Neural crest cell (in vitro differentiated cells): ENCODE data around the gene CREM. TPM values are rescaled to one million over a fixed set of nuclear protein-coding genes. Genes with fewer than 3 reads are reported as not detected.

ENCODE experiments used
- DNase-seq: peaks from one replicate; pipeline ENCODE4 v3.0.0; 2021; ENCODE audit warnings: low read depth, mixed read lengths, low spot score
- H3K27ac Mint-ChIP-seq: one replicate; pipeline ENCODE4 v1.8.0; 2021; ENCODE audit warnings: mild to moderate bottlenecking, mixed read lengths; ENCODE audit not compliant: unreplicated experiment
- H3K27me3 Mint-ChIP-seq: 2 replicates; pipeline ENCODE4 v1.8.0; 2021; ENCODE audit warnings: low read depth, mild to moderate bottlenecking, mixed read lengths
- H3K36me3 Mint-ChIP-seq: 2 replicates; pipeline ENCODE4 v1.8.0; 2021; ENCODE audit warnings: low read depth, mild to moderate bottlenecking, mixed read lengths
- H3K4me1 Mint-ChIP-seq: 2 replicates; pipeline ENCODE4 v1.8.0; 2021; ENCODE audit warnings: mixed read lengths
- H3K4me3 Mint-ChIP-seq: one replicate; pipeline ENCODE4 v1.8.0; 2021; ENCODE audit warnings: mild to moderate bottlenecking, mixed read lengths
- H3K9me3 Mint-ChIP-seq: 2 replicates; pipeline ENCODE4 v1.8.0; 2021; ENCODE audit warnings: mixed read lengths
- total RNA-seq: library from RNA; stranded (reverse); gene quantifications from 2 replicates; pipeline ENCODE4 v1.2.1, GENCODE V29; 2021
- TF ChIP-seq, protein P1 (sequence below): fragments of 200-600 bp; sonication (generic); conservative IDR thresholded peaks from 2 replicates; pipeline ENCODE4 v1.5.0; 2021; ENCODE audit warnings: antibody characterized with exemption, mild to moderate bottlenecking

CREM gene
- total RNA-seq, 1 donor from 2014 or later: 29.6 TPM

DNA sequence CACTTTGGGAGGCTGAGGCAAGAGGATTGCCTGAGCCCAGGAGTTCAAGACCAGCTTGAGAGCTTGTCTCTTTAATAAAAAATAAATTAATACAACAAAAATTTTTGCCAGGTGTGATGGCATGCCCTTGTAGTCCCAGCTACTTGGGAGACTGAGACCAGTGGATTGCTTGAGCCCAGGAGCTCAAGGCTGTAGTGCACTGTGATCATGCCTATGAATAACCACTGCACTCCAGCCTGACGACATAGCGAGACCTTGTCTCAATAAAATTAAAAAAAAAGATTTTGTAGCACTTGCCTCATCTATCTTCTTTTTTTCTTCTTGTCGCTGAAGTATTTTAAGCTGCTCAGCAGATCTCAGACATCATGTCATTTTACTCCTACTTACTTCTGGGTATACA is 26.3 kb downstream of the CREM start:
- Mint-ChIP-seq H3K27ac (no peak overlapping the region), H3K36me3 (peaks cover 4% of the 10 kb centered on the region), H3K4me1 (peaks cover 31% of the 10 kb centered on the region), H3K4me3 (no peak overlapping the region), H3K27me3 (no peaks in the 10 kb centered on the region), H3K9me3 (no peaks in the 10 kb centered on the region)
- no peak for DNase-seq
- TF ChIP-seq, protein P1, sequence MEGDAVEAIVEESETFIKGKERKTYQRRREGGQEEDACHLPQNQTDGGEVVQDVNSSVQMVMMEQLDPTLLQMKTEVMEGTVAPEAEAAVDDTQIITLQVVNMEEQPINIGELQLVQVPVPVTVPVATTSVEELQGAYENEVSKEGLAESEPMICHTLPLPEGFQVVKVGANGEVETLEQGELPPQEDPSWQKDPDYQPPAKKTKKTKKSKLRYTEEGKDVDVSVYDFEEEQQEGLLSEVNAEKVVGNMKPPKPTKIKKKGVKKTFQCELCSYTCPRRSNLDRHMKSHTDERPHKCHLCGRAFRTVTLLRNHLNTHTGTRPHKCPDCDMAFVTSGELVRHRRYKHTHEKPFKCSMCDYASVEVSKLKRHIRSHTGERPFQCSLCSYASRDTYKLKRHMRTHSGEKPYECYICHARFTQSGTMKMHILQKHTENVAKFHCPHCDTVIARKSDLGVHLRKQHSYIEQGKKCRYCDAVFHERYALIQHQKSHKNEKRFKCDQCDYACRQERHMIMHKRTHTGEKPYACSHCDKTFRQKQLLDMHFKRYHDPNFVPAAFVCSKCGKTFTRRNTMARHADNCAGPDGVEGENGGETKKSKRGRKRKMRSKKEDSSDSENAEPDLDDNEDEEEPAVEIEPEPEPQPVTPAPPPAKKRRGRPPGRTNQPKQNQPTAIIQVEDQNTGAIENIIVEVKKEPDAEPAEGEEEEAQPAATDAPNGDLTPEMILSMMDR: no peak

GRCh38 chr10:35153716-35154115 is 27.1 kb downstream of the CREM start:
- Mint-ChIP-seq H3K9me3 (no peaks in the 10 kb centered on the region), H3K4me3 (no peak overlapping the region), H3K36me3 (peaks cover 9% of the 10 kb centered on the region), H3K27me3 (no peaks in the 10 kb centered on the region), H3K27ac (no peak overlapping the region), H3K4me1 (peaks cover 31% of the 10 kb centered on the region)
- TF ChIP-seq, protein P1: no peak
- DNase-seq: no peak

GRCh38 chr10:35160743-35161142 is 34.1 kb downstream of the CREM start:
- Mint-ChIP-seq H3K27ac (no peak overlapping the region), H3K4me1 (no peaks in the 10 kb centered on the region), H3K27me3 (no peaks in the 10 kb centered on the region), H3K4me3 (no peak overlapping the region), H3K9me3 (peaks cover 4% of the 10 kb centered on the region), H3K36me3 (peaks cover 22% of the 10 kb centered on the region)
- no peak for DNase-seq
- TF ChIP-seq, protein P1: no peak

DNA sequence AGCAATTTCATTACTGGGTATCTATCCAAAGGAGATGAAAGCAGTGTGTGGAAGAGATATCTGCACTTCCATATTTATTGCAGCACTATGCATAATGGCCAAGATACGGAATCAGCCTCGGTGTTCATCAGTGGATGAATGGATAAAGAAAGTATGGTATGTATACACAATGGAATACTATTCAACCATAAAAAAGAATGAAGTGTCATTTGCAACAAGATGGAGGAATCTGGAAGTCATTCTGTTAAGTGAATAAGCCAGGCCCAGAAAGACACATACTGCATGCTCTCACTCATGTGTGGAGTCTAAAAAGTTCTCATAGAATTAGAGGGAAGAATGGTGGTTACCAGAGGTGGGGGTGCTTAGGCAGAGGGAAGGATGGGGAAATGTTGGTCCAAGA is 35.3 kb downstream of the CREM start:
- Mint-ChIP-seq H3K27ac (no peak overlapping the region), H3K4me1 (no peaks in the 10 kb centered on the region), H3K9me3 (peaks cover 4% of the 10 kb centered on the region), H3K36me3 (peaks cover 22% of the 10 kb centered on the region), H3K4me3 (no peak overlapping the region), H3K27me3 (no peaks in the 10 kb centered on the region)
- TF ChIP-seq, protein P1: no peak
- DNase-seq: no peak

DNA sequence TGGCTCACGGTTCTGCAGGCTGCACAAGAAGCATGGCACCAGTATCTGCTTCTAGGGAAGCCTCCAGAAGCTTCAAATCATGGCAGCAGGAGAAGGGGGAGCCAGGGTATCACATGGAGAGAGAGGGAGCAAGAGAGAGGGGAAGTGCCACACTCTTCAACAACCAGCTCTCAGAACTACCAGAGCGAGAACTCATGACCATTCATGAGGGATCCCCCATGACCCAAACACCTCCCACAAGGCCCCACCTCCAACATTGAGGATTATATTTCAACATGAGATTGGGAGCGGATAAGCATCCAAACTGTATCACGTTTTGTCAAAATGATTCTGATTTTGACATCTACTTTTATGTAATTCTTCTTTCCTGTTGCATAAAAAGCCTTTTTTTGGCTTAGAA is 38.5 kb downstream of the CREM start:
- H3K36me3 Mint-ChIP-seq: peaks cover 12% of the 10 kb centered on the region
- TF ChIP-seq, protein P1: no peak
- DNase-seq: no peak
- H3K27me3 Mint-ChIP-seq: no peaks in the 10 kb centered on the region
- H3K27ac Mint-ChIP-seq: no peak overlapping the region
- H3K4me1 Mint-ChIP-seq: no peaks in the 10 kb centered on the region
- H3K9me3 Mint-ChIP-seq: no peaks in the 10 kb centered on the region
- H3K4me3 Mint-ChIP-seq: no peak overlapping the region

DNA sequence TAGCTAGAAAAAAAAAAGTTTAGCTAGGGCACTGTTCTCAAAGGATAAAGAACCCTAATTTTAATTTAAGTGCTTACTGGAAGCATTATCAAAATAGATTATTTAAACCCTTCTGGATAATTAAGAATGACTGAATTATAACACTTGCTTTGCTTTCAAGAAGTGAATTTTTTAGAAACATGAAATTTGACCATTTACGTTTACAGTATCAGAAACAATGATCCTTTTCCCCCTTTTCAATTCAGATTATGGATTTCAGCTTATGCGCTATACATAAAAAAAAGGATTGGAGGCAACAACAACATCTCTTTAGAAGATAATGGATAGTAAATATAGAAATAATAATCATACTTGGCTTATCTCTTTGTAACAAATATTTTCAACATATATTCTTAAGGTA is 39.2 kb downstream of the CREM start:
- Mint-ChIP-seq H3K9me3 (no peaks in the 10 kb centered on the region), H3K27me3 (no peaks in the 10 kb centered on the region), H3K27ac (no peak overlapping the region), H3K36me3 (peaks cover 12% of the 10 kb centered on the region), H3K4me3 (no peak overlapping the region), H3K4me1 (no peaks in the 10 kb centered on the region)
- DNase-seq: no peak
- TF ChIP-seq, protein P1: no peak
